Activated gamma-delta T cell treated with Interleukin-2 at 50 U/mL for 16 hours (primary cell): ENCODE measurements around the gene SH3BP5L.

Experiments
- DNase-seq: peaks from one replicate; pipeline ENCODE4 v3.0.0-alpha.2; 2020

Gene SH3BP5L

GRCh38 chr1:248825909-248826760 lies at the start of gene SH3BP5L:
SH3BP5L (minus strand) TSS chr1:248825915; CDS start chr1:248824935, 980 bp downstream.
- DNase-seq = peak; percentile 87

- DNase-seq = peak; percentile 78
Observed at GRCh38 chr1:248873993-248874533, 48.3 kb upstream of the SH3BP5L start.

GRCh38 chr1:248873409-248873992 lies 47.8 kb upstream of the SH3BP5L start:
- DNase-seq = peak; percentile 90

GRCh38 chr1:248872752-248873408 lies 47.2 kb upstream of the SH3BP5L start:
- DNase-seq = no peak

GRCh38 chr1:248871837-248872401 lies 46.2 kb upstream of the SH3BP5L start:
- no peak for DNase-seq

GRCh38 chr1:248862998-248863881 lies 37.5 kb upstream of the SH3BP5L start:
- peak; percentile 81 for DNase-seq

GRCh38 chr1:248862695-248862997 lies 36.9 kb upstream of the SH3BP5L start:
- no peak for DNase-seq

GRCh38 chr1:248861616-248862015 lies 35.9 kb upstream of the SH3BP5L start:
- DNase-seq = no peak

- no peak for DNase-seq
Observed at GRCh38 chr1:248860007-248860406, 34.3 kb upstream of the SH3BP5L start.

GRCh38 chr1:248858891-248859889 lies 33.5 kb upstream of the SH3BP5L start, which contains the start of gene ZNF692:
ZNF692 (minus strand) TSS chr1:248859085; CDS start chr1:248858309, 776 bp downstream.
- peak; percentile 96 for DNase-seq

GRCh38 chr1:248858096-248858890 lies 32.6 kb upstream of the SH3BP5L start:
- no peak for DNase-seq

GRCh38 chr1:248857749-248858095 lies 32.0 kb upstream of the SH3BP5L start:
- DNase-seq = no peak

GRCh38 chr1:248857201-248857600 lies 31.5 kb upstream of the SH3BP5L start:
- DNase-seq = no peak

GRCh38 chr1:248856176-248856575 lies 30.5 kb upstream of the SH3BP5L start:
- no peak for DNase-seq

GRCh38 chr1:248855580-248855979 lies 29.9 kb upstream of the SH3BP5L start:
- no peak for DNase-seq

GRCh38 chr1:248853663-248854375 lies 28.1 kb upstream of the SH3BP5L start:
- DNase-seq = peak; percentile 59

- no peak for DNase-seq
Observed at GRCh38 chr1:248852481-248853405, 27.0 kb upstream of the SH3BP5L start.

GRCh38 chr1:248851390-248851789 lies 25.7 kb upstream of the SH3BP5L start:
- no peak for DNase-seq
